Endothelial cell of umbilical vein (primary cell): ENCODE results near the gene ITSN1. TPM values are rescaled to one million over a fixed set of nuclear protein-coding genes. Genes with fewer than 3 reads are reported as not detected.

ENCODE experiments used
- BruUV-seq: library from RNA; stranded (reverse); fragments of 400-500 nt; replicated peaks from 2 replicates; lab custom pipeline; 2021; lab: Mats Ljungman, UMichigan
- CTCF ChIA-PET: fragments of 300-600, 350-600 bp; sonication (Branson Sonifier 250); formaldehyde crosslinking; loops from one replicate; lab custom pipeline; 2021; ENCODE audit warnings: antibody characterized with exemption, inconsistent platforms; lab: Charles Lee
- POLR2A ChIA-PET: fragments of 300-600, 350-600 bp; sonication (Branson Sonifier 250); formaldehyde crosslinking; loops from one replicate; lab custom pipeline; 2021; ENCODE audit warnings: antibody characterized with exemption, inconsistent platforms; lab: Charles Lee
- DNase-seq: peaks from one replicate; pipeline ENCODE4 v3.0.0-alpha.2; 2011; ENCODE audit warnings: low read depth, low spot score
- FAIRE-seq: peaks from 2 replicates; lab custom pipeline; 2011; peaks lifted over from hg19 to GRCh38; lab: Jason Lieb, UNC
- H2AFZ ChIP-seq: 2 replicates; pipeline ENCODE4 v1.6.0; 2012; ENCODE audit warnings: low read depth, low read length, control low read depth, inconsistent platforms
- H3K27ac ChIP-seq: 2 replicates; pipeline ENCODE4 v1.5.1; 2011; ENCODE audit warnings: low read depth, mild to moderate bottlenecking, control low read depth, low read length, moderate library complexity; ENCODE audit not compliant: insufficient read depth
- H3K27me3 ChIP-seq, 2 experiments: 2 replicates each; pipeline versions ENCODE4 v1.6.0 to v1.6.1; 2011; ENCODE audit warnings: low read length in 2 of 2, mixed read lengths in 1 of 2; ENCODE audit not compliant: control insufficient read depth in 2 of 2, insufficient read depth in 2 of 2
- H3K36me3 ChIP-seq, 2 experiments: 2 replicates in 1 of 2; 3 replicates in 1 of 2; pipeline ENCODE4 v1.5.1; 2011; ENCODE audit warnings: low read length in 2 of 2, mild to moderate bottlenecking in 1 of 2, moderate library complexity in 1 of 2; ENCODE audit not compliant: control insufficient read depth in 2 of 2, insufficient read depth in 2 of 2; ENCODE audit errors: extremely low read depth in 1 of 2
- H3K4me1 ChIP-seq: 3 replicates; pipeline ENCODE4 v1.5.1; 2011; ENCODE audit warnings: mild to moderate bottlenecking, low read length; ENCODE audit not compliant: control insufficient read depth, insufficient read depth; ENCODE audit errors: extremely low read depth
- H3K4me2 ChIP-seq: 2 replicates; pipeline ENCODE4 v1.6.1; 2011; ENCODE audit warnings: low read length, control low read depth, mixed read lengths; ENCODE audit not compliant: insufficient read depth
- H3K4me3 ChIP-seq, 3 experiments: fragments of 200-600 bp in 1 of 3; sonication (generic), shearing (Covaris generic) in 1 of 3; replicated peaks in 1 of 3; 2 replicates each; pipeline ENCODE4 v1.5.1; 2011 to 2016; ENCODE audit warnings: control low read depth in 3 of 3, low read length in 3 of 3, mild to moderate bottlenecking in 2 of 3, inconsistent platforms in 1 of 3, low read depth in 1 of 3, moderate library complexity in 1 of 3; ENCODE audit not compliant: insufficient read depth in 1 of 3
- H3K79me2 ChIP-seq: 2 replicates; pipeline ENCODE4 v1.6.0; 2012; ENCODE audit warnings: low read length, inconsistent platforms; ENCODE audit not compliant: control insufficient read depth, insufficient read depth
- H3K9ac ChIP-seq: replicated peaks from 2 replicates; pipeline ENCODE3; 2011; ENCODE audit warnings: low read length, control low read depth; ENCODE audit not compliant: insufficient read depth; ENCODE audit errors: extremely low read depth
- H3K9me1 ChIP-seq: replicated peaks from 3 replicates; pipeline ENCODE4 v1.6.0; 2011; ENCODE audit warnings: mild to moderate bottlenecking, low read length; ENCODE audit not compliant: control insufficient read depth, insufficient read depth; ENCODE audit errors: extremely low read depth
- H3K9me3 ChIP-seq: replicated peaks from 2 replicates; pipeline ENCODE4 v1.5.1; 2012; ENCODE audit warnings: low read length, inconsistent platforms; ENCODE audit not compliant: control insufficient read depth, insufficient read depth
- H4K20me1 ChIP-seq: replicated peaks from 2 replicates; pipeline ENCODE3; 2011; ENCODE audit warnings: mild to moderate bottlenecking, low read length; ENCODE audit not compliant: control insufficient read depth, insufficient read depth; ENCODE audit errors: extremely low read depth
- CTCF ChIP-seq, 2 donors: IDR thresholded peaks; 1 replicate in 1 of 2; 2 replicates in 1 of 2; pipeline ENCODE4 v1.5.1; 2011; ENCODE audit warnings: low read length in 2 of 2, mild to moderate bottlenecking in 2 of 2, moderate library complexity in 2 of 2, control low read depth in 1 of 2, inconsistent platforms in 1 of 2, low read depth in 1 of 2; ENCODE audit not compliant: insufficient read depth in 1 of 2; ENCODE audit errors: extremely low read depth in 1 of 2
- EZH2 ChIP-seq: IDR thresholded peaks from 2 replicates; pipeline ENCODE4 v1.6.1; 2012; ENCODE audit warnings: borderline replicate concordance, low read depth, mild to moderate bottlenecking, moderate library complexity, low read length, inconsistent platforms; ENCODE audit not compliant: severe bottlenecking
- FOS ChIP-seq: IDR thresholded peaks from 2 replicates; pipeline ENCODE4 v1.6.1; 2011; ENCODE audit warnings: mild to moderate bottlenecking, low read length, moderate library complexity, borderline replicate concordance; ENCODE audit not compliant: insufficient read depth
- GATA2 ChIP-seq: IDR thresholded peaks from 2 replicates; pipeline ENCODE4 v1.7.0; 2011; ENCODE audit warnings: low read depth, mild to moderate bottlenecking, moderate library complexity, mixed read lengths, low read length; ENCODE audit not compliant: insufficient read length, insufficient read depth
- JUN ChIP-seq: IDR thresholded peaks from 2 replicates; pipeline ENCODE4 v1.6.1; 2011; ENCODE audit warnings: borderline replicate concordance, low read depth; ENCODE audit not compliant: insufficient read length, insufficient read depth
- MAX ChIP-seq: IDR thresholded peaks from 2 replicates; pipeline ENCODE4 v1.6.1; 2011; ENCODE audit not compliant: insufficient read depth, insufficient read length
- MYC ChIP-seq: IDR thresholded peaks from one replicate; pipeline ENCODE4 v1.6.1; 2011; ENCODE audit warnings: mild to moderate bottlenecking, low read depth, low read length
- POLR2A ChIP-seq: IDR thresholded peaks from 2 replicates; pipeline ENCODE4 v1.6.1; 2012; ENCODE audit warnings: low read depth, mild to moderate bottlenecking, control low read depth, low read length
- POLR2AphosphoS5 ChIP-seq: IDR thresholded peaks from 2 replicates; pipeline ENCODE4 v1.6.1; 2012; ENCODE audit warnings: low read depth, mild to moderate bottlenecking, control low read depth, low read length, moderate library complexity; ENCODE audit not compliant: insufficient read depth
- dilution Hi-C: fragments of 300-500 bp; cut with MboI; formaldehyde crosslinking; loops from one replicate; pipeline ENCODE4 v1.15.0; 2019; ENCODE audit warnings: low sequenced_read_pairs; ENCODE audit not compliant: extremely low pct_ligation_motif_present
- intact Hi-C: fragments of 100-400 bp; cut with micrococcal nuclease; formaldehyde crosslinking; loops from one replicate; pipeline ENCODE4 v1.10.0; 2022
- polyA plus RNA-seq, 4 experiments: library from polyadenylated mRNA; depleted of rRNA in 3 of 4; stranded (reverse) in 3 of 4; unstranded in 1 of 4; fragments of >200 nt; gene quantifications; 2 replicates each; pipeline versions ENCODE4 v1.2.1 to v1.2.3, GENCODE V29; 2011 to 2012; ENCODE audit warnings: missing spikeins in 1 of 4
- total RNA-seq: library from RNA; stranded (reverse); gene quantifications from 2 replicates; pipeline ENCODE4 v1.2.3, GENCODE V29; 2021

Gene ITSN1
- total and polyA plus RNA-seq, 2 donors (not counting 3 experiments of a cell fraction or from before 2014, with no cell fraction given): 72.2 to 86.8 TPM

DNA sequence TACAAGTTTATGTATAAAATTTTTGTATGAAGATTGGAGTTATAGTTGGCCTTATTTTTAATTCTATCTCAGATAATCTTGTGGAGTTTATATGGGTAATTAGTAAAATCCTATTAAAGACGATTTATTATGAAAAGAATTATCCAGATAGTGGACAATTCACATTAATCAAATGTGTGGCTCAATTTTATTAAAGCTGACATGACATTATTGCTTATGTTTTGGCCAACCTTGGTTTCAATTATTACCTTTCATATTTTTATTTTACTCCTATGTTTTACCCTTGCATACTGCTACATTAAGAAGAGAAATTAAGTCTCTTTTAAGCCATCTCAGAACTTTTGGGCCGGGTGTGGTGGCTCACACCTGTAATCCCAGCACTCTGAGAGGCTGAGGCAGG is 110.0 kb downstream of the ITSN1 start:
- ChIA-PET POLR2A (no interaction called here), CTCF (interaction anchor here (1.0 to 1.3 kb wide), 2 partner anchors 18 to 26 kb away, joined by 3 to 4 read pairs; no protein-coding TSS in a partner anchor)
- no peaks in the 10 kb centered on the region for H3K4me1 ChIP-seq
- no peaks in the 10 kb centered on the region for H4K20me1 ChIP-seq
- peaks cover 2% of the 10 kb centered on the region for H3K9me3 ChIP-seq
- TF ChIP-seq MYC (no peak), JUN (no peak), POLR2AphosphoS5 (no peak), CTCF (IDR thresholded peaks at IDR 0.05; ENCODE audit: extremely low read depth in 1 of 2, insufficient read depth in 1 of 2, low read depth in 1 of 2, low read length in 2 of 2) (no peak), EZH2 (no peak), POLR2A (no peak), GATA2 (no peak), FOS (no peak), MAX (no peak)
- DNase-seq: no peak
- H3K36me3 ChIP-seq: no peaks in the 10 kb centered on the region
- no peak overlapping the region for H3K4me3 ChIP-seq
- FAIRE-seq: no peak
- intact Hi-C loops: no loop called here
- dilution Hi-C loops: no loop called here
- BruUV-seq: no TSS peak
- H2AFZ ChIP-seq: no peak overlapping the region
- no peaks in the 10 kb centered on the region for H3K79me2 ChIP-seq
- no peak overlapping the region for H3K9ac ChIP-seq
- H3K4me2 ChIP-seq: no peak overlapping the region
- no peaks in the 10 kb centered on the region for H3K9me1 ChIP-seq
- H3K27me3 ChIP-seq: no peaks in the 10 kb centered on the region
- no peak overlapping the region for H3K27ac ChIP-seq
